Epithelial cell of prostate (primary cell): ENCODE measurements around the gene EBF3.

Source experiments
- DNase-seq: peaks from one replicate; pipeline ENCODE4 v3.0.0-alpha.2; 2011; ENCODE audit warnings: low read depth, low spot score
- H3K27ac ChIP-seq: fragments of 450-650 bp; 2 replicates; pipeline ENCODE4 v1.5.1; 2017; ENCODE audit warnings: mild to moderate bottlenecking

Gene EBF3

DNA sequence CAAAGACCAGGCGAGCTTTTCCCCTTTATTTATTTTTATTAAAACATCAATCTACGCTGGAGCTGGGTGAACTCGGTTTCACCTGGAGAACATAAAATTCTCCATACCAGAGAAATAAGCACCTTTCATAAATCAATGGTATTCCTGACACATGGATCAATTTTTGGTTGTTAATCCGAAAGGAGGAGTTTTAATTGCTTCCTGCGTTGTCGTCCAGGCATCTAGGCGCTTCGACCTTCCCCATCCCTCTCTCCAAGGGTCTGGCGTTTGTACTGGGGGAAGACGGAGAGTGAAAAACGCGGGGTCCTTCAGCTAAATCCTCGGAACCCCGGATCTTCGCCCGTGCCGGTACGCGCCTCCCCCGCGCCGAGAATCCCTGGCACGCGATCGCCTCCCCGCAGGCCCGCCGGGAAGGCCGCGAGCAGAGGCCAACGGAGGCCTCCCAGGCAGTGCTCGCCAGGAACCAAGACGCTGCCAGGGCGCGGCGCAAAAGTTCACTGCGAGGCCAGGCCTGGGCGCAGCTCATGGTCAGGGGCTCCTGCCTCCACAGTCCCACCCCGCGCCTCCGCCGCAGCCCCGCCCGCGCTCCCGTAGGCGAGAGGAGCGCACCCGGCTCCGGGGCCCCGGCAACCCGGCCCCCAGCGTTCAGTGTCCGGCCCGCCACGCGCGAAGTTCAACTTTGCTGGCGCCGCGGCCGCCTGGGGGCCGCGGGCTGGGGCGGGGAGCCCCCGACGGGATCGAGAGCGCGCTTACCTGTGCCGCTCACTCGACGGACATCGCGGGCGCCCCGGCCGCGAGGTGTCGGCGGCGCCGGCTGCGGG lies 8.3 kb upstream of the EBF3 start:
- no peak for DNase-seq
- H3K27ac ChIP-seq: no peak overlapping the region

DNA sequence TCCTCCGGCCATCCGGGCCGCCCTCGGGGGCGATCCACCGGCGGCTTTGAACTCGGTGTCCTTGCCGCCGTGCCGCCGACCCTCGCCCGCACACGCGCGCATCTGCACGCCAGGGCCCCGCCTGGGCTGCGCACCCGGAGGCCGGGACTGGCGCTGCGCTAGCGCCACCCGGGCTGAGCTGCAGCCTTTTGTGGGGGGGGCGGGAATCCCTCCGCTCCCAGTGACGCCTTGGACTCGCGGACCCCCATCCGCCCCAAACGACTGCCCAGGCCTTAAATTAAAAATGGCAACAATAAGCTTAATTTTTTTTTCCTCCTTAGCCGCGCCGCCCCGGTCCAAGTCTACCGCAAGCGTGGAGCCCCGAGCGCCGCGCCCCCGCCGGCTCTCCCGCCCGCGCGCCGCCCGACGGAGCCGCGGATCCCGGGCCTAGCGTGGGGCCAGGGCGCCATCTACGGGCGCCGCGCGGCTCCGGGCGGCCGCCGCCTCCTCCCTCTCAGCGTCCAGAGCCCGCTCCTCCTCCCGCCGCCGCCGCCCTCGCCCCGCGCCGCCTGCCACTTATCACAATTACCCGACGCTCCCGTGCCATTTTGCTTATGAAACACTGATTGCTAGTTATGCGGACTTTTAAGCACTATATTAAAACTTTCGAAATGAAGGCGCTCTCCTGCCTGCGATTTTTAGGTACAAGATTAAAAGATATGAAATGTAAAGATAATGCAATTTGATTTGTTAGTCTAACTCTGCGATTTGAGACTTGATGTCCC lies 7.5 kb upstream of the EBF3 start:
- no peak for DNase-seq
- no peak overlapping the region for H3K27ac ChIP-seq

DNA sequence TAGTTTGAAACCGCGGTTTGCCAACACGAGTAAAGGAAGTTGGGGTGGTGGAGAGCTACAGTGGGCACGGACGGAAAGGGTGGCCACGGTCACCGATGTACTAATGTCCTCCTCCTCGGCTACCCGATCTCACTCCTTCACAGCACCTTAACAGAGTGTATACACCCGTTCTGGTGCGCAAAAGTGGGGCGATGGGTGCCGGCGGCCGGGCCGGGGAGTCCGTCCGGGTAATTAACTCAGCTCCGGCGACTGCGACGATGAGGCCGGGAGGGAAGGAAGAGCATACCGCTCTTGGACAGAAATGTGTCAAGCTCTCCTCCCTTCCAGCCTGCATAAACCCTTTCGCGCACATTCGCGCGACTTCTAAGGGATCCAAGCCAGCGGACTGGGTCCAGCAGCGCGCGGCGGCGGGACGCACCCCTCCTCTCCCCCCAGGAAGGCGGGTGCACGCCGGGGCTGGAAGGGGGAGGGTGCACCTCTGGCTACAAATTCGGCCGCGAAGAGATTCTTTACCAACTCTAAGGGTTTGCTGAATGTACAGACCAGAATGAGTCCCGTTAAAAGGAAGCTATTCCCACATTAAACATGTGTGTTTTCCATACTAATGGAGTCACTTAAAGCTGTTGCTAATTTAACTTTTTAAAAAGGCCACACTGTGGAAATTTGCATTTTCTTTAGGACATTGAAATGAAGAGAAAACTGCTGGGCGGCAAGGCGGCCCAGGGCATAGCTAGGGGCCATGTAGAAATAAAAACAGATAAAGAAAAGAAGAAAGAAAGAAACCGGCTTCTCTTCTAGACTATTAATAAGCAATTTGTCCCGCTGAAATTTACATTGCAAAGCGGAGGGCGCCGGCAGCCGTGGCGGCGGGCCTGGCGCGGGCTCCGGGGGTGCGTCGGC lies 6.6 kb upstream of the EBF3 start:
- no peak overlapping the region for H3K27ac ChIP-seq
- no peak for DNase-seq

DNA sequence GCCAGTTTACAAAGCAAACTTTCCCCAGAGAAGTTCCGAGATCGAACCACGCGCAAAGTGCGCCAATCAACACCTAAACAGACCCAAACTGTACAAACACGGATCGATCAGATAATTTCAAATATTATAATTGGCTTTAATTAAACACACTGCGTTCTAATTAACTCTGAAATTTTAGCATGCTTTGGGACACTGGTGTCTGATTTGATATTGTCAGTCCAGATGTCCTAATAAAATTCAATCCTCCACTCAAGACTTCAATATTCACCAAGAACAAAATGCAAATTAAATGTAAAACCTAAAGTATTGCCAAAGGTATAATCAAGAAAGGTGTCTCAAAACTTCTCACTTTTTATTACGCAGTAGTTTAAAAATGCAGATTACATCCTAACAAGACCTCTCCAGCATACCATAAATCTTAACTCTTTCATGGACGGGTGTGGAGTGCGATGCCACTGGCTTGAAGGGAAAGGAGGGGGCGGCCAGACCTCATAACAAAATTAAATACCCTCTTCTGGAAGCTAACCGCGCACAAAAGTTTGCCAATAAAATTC lies 5.9 kb upstream of the EBF3 start:
- DNase-seq: no peak
- no peak overlapping the region for H3K27ac ChIP-seq

DNA sequence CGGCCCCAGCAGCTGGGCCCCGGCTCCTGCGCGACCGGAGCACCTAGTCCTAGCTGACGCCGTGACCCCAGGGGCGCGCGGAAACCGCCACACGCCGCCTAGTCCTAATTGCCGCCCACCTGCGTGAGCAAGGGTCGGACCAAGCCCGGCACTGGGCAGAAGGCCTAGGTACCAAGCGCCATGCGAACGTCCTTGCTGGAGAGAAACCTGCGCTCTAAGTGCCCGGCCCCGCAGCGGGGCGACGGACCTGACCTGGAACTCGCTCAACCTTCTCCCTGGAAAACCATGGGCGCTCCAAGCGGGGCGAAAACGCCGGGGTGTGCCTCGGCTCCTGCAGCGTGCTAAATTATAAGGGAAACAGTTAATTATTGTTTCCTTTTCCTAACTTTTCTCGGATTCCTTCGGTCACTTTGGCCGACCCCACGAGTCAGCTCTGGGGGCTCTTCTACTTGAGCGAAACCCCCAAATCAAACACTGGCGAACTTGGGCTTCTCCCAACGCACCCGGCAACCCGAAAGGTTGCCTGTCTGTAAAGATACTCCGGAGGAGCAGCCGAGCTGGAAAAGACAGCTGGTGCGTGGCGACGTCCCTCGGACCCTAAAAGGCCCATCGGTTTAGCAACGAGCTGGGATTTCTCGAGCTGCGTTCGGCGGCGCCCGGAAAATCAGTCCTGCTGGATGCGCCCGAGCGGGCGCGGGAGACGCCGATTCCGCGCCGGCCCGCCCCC lies 5.3 kb upstream of the EBF3 start:
- no peak overlapping the region for H3K27ac ChIP-seq
- no peak for DNase-seq

DNA sequence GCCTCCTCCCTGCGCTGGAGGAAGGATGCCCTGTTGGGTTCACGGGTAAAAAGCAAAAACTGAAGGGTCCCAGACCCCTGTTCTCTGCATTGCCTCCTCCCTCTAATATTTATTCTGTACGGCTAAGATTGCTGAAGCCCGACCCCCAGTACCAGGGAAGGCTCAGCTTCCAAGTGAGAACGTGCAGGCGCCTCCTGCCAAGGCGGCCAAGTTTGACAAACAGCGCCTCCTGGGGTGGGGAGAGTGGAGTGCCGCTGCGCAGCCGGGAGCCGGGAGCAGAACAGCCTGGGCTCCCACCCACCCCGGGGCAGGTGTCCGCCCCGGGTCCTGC lies 4.7 kb upstream of the EBF3 start:
- no peak overlapping the region for H3K27ac ChIP-seq
- DNase-seq: no peak

DNA sequence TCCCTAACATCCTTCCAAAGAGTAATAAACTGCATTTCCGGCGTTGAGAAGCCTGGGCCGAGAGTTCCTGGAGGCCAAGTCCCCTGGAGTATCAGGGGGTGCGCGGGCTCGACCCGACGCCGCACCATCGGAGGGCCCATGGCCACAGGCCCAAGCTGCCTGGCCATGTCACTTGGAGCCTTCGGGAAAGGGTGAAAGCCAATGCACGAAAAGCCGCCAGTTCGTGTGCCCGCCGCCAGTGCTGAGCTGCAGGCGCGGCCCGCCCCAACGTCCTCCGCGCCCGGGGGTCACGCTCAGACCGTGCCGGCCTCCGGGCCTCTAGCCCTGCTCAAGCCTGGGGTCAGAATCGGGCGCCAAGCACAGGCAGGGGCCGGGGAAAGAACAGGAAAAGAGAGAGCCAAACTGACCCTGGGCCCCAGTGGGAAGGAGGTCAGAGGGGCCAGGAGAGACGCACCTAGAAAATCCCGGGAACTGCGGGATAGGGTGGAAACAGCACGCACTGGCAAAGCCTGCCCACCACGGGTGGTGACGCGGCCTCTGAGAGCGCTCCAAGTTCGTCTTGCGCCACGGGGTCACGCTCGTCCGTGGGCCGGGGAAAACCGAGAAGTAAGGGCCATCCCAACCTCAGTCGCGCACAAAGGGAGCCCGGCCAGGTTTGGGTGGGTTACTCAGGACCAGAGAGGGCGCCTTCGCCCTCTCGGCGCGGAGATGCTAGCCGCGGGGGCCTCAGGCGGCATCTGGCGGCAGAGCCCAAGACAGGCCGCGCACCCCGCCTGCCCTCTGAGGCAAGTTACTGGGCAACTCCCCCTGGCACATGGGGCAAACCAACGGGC lies 4.2 kb upstream of the EBF3 start:
- DNase-seq: no peak
- no peak overlapping the region for H3K27ac ChIP-seq

DNA sequence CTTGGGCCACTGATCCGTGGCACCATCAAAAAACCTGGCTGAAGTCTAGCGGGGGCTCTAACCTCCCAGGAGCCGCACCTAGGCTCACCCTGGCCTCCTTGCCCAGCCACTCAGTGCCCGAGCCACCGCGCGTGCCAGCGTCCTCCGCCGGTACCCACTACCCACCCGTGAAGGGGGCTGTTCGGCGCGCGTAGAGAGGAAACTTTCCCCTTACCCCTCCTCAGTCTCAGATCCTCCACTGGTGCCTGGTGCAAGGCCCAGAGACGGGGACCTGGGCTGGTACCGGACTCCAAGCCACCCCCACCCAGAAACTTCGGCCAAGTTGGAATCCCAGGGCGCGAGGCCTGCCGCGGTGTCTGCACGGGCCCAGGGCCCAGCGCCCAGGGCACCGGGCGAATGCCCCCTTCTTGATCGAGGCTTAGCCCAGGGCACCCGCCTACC lies 3.5 kb upstream of the EBF3 start:
- no peak for DNase-seq
- H3K27ac ChIP-seq: no peak overlapping the region

DNA sequence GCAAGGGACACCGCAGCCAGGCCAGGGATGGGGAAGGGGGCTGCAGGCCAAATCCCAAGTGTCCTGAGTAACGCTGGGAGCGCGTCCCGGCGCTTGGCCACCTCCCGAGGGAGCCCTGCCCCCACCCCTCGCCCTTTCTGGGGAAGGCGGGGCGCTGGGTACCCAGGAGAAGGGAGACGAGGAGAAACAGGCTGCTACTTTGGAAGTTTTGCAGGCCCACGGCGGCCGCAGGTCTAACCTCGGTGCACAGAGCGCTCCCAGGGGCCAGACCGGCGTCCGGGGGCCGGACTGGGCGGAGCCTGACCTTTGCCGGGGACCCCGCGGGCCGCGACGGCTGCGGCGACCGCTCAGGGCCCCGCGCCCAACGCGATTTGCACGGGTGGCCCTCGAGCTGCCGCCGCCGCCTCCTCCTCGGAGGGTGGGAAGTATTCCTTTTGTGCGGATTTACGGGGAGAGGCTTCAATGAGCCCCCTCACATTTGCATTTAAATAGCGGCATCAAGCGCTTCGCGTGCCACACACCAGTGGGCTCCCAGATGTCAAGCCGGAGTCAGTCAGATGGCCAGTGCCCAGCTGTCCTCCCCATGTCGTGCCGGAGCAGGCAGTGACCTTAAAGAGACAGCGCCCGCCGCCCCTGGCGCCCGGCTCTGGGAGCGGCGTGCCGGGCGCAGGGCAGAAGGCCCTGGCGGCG lies 3.0 kb upstream of the EBF3 start:
- no peak for DNase-seq
- no peak overlapping the region for H3K27ac ChIP-seq

DNA sequence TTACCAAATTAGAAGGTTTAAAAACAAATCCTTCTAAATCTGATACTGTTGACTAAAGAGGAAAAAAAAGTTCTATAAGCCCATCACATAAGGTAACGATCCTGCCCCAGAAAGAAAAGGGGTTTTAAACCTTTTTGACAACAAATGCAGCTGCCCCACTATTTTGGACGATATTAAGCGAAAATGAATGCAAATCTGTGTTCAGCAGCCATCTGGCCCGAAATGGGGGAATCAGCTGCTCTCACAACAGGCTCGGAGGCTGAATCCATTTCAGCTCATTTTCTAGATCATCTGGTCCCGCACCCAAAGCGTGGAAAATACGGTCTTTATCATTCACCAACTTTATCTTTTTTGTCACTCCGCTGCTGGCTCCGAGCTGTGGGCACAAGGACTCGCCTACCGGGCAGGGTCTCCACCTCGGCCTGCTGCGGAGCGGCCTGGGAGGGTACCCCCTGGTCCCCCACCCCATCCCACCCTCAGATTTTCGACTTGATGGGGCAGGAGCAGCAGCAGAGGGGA lies 2.4 kb upstream of the EBF3 start:
- no peak overlapping the region for H3K27ac ChIP-seq

DNA sequence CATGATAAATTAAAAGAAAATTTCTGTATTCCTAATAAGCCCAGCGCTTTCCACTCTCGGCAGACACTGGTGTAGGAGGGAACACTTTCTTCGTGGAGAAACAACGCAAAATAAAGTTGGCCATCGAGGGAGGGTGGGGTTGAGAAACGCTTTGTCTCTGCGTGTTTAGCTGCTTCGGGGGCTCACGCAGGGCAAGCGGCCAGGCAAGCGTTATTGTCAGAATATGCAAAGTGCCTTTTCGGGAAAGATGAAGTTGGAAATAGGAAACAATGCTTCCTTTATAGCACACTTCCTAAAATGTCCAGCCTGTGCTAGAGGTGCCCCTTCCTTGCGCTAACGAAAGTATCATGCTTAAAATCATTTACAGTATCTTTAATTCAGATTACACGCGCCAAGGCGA lies 1.9 kb upstream of the EBF3 start:
- no peak for DNase-seq
- H3K27ac ChIP-seq: no peak overlapping the region

More for the DNA sequence above, 2.4 kb upstream of the EBF3 start:
- DNase-seq: no peak

DNA sequence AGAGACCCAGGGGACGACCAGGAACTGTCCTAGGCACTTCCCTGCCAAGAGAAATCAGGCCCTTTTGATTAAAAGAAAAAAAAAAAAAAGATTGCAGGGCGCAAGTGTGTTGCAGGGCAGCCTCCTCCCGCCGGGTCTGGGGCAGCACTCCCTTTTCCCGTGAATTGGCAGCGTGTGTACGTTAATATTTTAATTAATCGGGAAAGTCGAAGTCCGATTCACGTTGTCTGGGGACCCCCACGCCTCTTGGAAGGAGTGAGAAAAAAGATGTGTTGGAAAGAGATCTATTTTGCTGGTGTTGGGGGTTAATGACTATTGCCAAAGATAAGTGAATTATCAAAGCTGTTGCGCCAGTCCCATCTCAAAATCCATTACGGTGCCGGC lies 1.3 kb upstream of the EBF3 start:
- H3K27ac ChIP-seq: no peak overlapping the region
- no peak for DNase-seq

DNA sequence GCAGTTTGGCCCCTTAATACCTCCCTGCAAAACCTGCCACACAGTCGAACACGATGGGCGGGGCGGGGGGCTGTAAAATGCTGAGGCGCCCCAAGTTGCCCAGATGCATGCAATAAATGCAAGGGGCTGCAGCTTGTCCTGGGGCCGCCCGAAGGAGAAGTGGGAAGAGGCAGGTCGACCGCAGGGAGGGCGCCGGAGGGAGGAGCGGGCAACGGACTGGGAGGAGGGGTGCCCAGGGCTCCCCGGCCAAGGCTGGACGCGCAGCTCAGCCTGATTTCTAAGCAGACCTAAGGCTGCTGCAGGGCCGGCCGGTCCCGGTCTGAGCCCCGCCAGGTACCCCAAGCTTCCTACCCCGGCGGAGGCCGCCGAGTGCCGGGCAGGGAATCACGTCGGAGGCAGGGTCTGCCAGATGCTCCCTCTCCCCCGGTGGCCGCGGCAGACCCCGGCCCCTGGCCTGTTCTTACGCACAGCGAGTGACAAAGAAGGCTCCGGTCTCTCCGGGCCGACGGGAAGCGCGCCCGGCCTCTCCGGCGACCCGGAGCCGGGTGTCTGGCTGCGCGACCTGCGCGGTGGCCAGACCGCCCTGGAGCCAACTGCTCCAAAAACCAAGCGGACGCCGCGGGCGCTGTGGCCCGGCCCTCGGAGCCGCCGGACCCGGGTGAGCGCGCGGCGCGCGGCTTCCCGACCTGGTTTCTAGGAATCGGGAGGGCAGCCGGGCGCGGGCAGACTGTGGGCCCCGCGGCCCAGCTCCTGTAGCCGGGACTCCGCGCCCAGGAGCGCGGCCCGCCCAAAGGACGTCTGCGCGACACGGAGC lies 744 bp upstream of the EBF3 start:
- H3K27ac ChIP-seq: no peak overlapping the region

DNA sequence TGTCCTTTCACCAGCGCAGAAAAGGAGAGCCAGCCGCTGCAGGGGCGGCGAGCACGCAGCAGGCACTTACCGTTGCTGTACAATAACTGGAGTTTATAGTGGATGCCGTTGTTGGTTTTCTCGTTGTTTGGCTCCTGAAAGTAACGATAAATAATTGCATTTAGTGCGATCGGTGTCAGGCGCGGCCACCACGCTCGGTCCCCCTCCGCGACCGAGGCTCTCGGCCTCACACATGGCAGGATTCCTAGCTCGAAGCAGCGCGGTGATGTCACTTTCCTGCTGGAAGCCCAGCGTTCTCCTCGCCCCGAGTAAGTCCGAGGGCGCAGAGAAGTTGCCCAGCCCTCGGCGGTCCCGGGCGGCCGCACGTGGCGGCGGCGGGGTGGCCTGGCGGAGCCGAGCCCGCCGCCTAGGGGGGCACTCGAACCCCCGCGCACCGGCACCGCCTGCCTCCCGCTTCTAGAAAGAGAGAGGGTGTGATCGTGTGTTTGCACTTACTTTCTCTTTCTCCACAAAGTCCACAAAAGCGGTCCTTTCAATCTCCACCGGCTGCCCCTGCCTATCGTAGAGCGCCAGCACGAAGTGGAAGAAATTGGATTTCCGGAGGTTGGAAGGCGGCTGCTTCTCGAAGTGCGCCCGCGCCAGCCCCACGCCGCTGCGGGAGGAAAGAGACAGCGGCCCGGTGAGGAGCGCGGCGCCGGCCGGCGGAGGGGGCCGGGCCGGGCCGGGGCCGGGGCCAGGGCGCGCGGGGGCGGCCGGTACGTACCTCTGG lies 1.0 kb downstream of the EBF3 start:
- no peak overlapping the region for H3K27ac ChIP-seq
- DNase-seq: no peak

More for the DNA sequence above, 744 bp upstream of the EBF3 start:
- DNase-seq: no peak

DNA sequence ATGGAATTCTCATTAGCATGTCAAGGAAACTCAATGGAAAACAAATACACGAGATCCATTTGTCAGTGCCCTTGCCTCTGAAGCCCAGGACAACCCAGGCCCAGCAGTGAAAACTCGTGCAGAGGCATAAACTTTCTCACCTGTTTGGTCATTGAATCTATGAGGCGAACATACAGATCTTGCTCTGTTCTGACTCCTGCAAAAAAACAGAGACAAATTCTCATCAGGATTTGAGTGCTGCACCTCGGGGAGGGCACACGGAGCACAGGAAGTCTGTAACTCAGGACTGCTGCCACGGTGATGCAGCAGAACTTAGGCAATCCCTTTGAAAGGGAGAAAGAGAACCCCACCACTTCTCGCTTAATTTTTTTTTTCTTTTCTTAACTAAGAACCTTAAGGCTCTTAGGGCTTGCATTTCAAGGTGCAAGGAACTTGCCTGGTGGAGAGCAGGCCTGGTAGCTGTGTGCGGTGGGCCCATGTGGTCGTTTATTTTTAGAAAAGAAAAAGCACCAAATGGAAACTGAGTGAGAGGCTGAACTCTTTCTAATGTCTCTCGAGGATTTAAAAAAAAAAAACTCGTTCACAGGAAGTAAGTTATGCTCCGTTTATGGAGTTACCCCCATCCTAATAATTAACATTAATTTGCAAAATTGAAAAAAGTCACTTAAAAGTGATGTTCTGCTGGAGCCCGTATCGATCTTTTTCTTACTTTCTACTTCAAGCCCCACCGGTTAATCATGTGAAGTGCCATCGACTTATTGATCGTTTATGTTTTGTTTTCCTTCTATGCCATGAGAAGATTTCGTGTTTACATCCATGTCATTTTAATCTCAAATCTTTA lies 1.8 kb downstream of the EBF3 start:
- no peak overlapping the region for H3K27ac ChIP-seq
- no peak for DNase-seq

DNA sequence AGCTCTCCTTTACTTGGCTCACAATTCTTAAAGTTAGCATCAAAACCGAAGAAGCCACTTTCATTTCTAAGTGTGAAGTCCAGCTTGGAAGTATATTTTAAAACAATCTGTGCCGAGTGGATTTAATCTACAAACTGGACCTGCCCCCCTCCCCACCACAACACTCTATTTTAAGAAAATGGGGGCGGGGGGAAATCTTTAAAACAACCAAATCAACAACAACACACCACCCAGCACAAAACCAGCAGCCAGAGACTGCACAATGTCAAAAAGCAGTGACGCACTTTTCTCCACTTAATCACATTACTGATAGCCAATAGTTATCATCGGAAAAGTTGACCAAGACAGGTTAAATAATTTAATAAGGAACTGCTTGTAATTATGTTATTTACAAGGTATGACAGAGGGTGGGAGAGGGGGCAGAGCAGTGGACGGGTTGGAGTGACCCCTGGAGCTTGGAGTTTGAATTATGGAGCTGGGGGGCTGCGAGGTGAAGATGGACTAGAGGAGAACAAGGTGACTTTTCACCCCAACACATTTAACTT lies 2.8 kb downstream of the EBF3 start:
- DNase-seq: no peak
- no peak overlapping the region for H3K27ac ChIP-seq
